Globus pallidus (tissue), 1 donor: ENCODE data around the gene MYO3B.
A peak's percentile ranks its signal among the peaks of the same experiment; 100 is the strongest.
"Not testable (repeated sequence)": the region's sequence is repeated elsewhere in the genome, so short reads cannot be mapped to it uniquely, and the experiment has no call there.

Source experiments
- DNase-seq: peaks from one replicate; pipeline ENCODE4 v3.0.0-alpha.2; 2015; ENCODE audit warnings: low spot score

The MYO3B gene

GRCh38 chr2:170472498-170472897 is 294.6 kb downstream of the MYO3B start:
- not testable (repeated sequence) for DNase-seq

GRCh38 chr2:170475878-170476277 is 297.9 kb downstream of the MYO3B start:
- DNase-seq: no peak

GRCh38 chr2:170477630-170478029 is 299.7 kb downstream of the MYO3B start:
- DNase-seq: no peak

- DNase-seq: no peak
These were observed 303.3 kb downstream of the MYO3B start for GRCh38 chr2:170481201-170481600.

GRCh38 chr2:170484552-170484951 is 306.6 kb downstream of the MYO3B start:
- DNase-seq: no peak

- DNase-seq: no peak
These were observed 307.5 kb downstream of the MYO3B start for GRCh38 chr2:170485254-170486026.

- DNase-seq: peak; percentile 56
These were observed 308.8 kb downstream of the MYO3B start for GRCh38 chr2:170486730-170487129.

GRCh38 chr2:170488807-170489206 is 310.9 kb downstream of the MYO3B start:
- DNase-seq: no peak

- peak; percentile 63 for DNase-seq
These were observed 314.1 kb downstream of the MYO3B start for GRCh38 chr2:170492010-170492409.

- DNase-seq: no peak
These were observed 315.6 kb downstream of the MYO3B start for GRCh38 chr2:170493426-170494097.

- no peak for DNase-seq
These were observed 317.9 kb downstream of the MYO3B start for GRCh38 chr2:170495896-170496295.

- DNase-seq: peak; percentile 49
These were observed 320.7 kb downstream of the MYO3B start for GRCh38 chr2:170498619-170499018.

- no peak for DNase-seq
These were observed 322.2 kb downstream of the MYO3B start for GRCh38 chr2:170500104-170500503.

- peak; percentile 83 for DNase-seq
These were observed 322.8 kb downstream of the MYO3B start for GRCh38 chr2:170500770-170501169.

- no peak for DNase-seq
These were observed 323.6 kb downstream of the MYO3B start for GRCh38 chr2:170501421-170502043.

- DNase-seq: no peak
These were observed 324.6 kb downstream of the MYO3B start for GRCh38 chr2:170502361-170503130.

- no peak for DNase-seq
These were observed 325.6 kb downstream of the MYO3B start for GRCh38 chr2:170503563-170503962.

GRCh38 chr2:170503971-170504809 is 326.2 kb downstream of the MYO3B start:
- no peak for DNase-seq

GRCh38 chr2:170504810-170505145 is 326.8 kb downstream of the MYO3B start:
- no peak for DNase-seq

- DNase-seq: peak; percentile 97
These were observed 327.8 kb downstream of the MYO3B start for GRCh38 chr2:170505631-170506275.
